Testis (tissue), 2 donors: ENCODE results near the gene NRXN3.

Experiments
- CTCF ChIP-seq, 3 experiments: fragments of 450-650 bp in 2 of 3; fragments of 200-600 bp in 1 of 3; sonication (generic) in 1 of 3; IDR thresholded peaks; one replicate each; pipeline ENCODE4 v1.5.1; 2016 to 2019; ENCODE audit warnings: antibody characterized with exemption in 3 of 3, mild to moderate bottlenecking in 2 of 3, moderate library complexity in 1 of 3
- POLR2A ChIP-seq: fragments of 450-650 bp; IDR thresholded peaks from one replicate; pipeline ENCODE4 v1.6.1; 2017; ENCODE audit warnings: antibody characterized with exemption, mild to moderate bottlenecking, moderate library complexity

DNA sequence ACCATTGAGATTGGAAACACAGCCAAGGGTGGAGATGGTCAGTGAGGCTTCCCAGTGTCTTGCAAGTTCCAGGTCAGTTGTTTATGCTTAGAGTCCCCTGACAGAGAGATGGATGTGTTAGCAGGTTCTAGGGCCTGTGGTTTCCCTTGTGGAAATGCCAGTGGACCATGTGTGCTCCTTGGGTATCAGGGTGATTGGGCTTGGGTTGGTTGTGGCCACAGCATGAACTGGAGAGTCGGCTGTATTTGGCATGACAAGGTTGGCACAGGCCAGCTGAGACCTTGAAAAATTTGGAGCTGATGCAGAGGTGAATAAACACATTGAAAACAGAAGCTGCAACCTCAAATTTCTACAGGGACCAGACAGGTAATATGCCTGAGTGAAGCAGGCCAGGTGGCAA is 1373.2 kb downstream of the NRXN3 start:
- TF ChIP-seq CTCF (IDR thresholded peaks at IDR 0.05) (no peak), POLR2A (no peak)
